ENCODE measurements around the gene DGCR6.

The DGCR6 gene

DNA sequence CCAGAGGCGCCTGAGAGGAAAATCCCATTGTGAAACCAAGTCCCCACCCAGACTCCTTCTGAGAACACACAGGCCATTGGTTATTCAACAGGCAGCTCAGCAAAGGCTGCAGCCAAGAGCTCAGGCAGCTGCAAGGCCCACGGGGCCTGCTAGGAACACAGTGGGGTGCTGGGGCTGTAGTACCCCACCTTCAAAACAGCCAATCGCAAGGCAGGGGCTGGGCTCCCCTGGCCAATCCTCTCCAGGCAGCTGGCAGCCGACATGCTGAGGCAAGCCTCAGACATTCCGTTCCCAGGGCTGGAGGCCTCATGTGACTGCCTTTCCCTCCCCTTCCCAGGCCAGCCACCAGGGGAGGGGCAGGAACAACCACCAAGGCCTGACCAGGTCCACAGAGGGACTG, 23.3 kb downstream of the DGCR6 start:
- no peak overlapping the region for H3K4me3 ChIP-seq (ENCODE audit: low read depth, low read length)
- CTCF ChIA-PET: interaction anchor here (1.0 kb wide), 1 partner anchor 302 kb away, joined by 3 read pairs; no protein-coding TSS in a partner anchor
- no peaks in the 10 kb centered on the region for H3K4me1 ChIP-seq (ENCODE audit: control insufficient read depth, insufficient read depth, low read length)
- POLR2A ChIA-PET: interaction anchor here (1.0 kb wide), 1 partner anchor 23 kb away, joined by 3 read pairs; the partner anchor contains the start of gene DGCR6
- H3K27ac ChIP-seq (ENCODE audit: extremely low read depth, low read depth, low read length): no peak overlapping the region
- TF ChIP-seq ZNF266 (tag by site-specific recombination; IDR thresholded peaks at IDR 0.05; ENCODE audit: low read depth) (no peak), HOXC10 (CRISPR knock-in tag; IDR thresholded peaks at IDR 0.05) (no peak), SALL2 (tag by site-specific recombination; IDR thresholded peaks at IDR 0.05; ENCODE audit: borderline replicate concordance) (no peak), MYNN (tag by site-specific recombination; IDR thresholded peaks at IDR 0.05; ENCODE audit: borderline replicate concordance) (no peak), ZNF223 (tag by site-specific recombination; IDR thresholded peaks at IDR 0.05) (no peak), ZBTB26 (tag by site-specific recombination; optimal IDR thresholded peaks at IDR 0.05) (no peak), ZNF175 (tag by site-specific recombination; IDR thresholded peaks at IDR 0.05) (no peak)
- no peaks in the 10 kb centered on the region for H3K9me3 ChIP-seq (ENCODE audit: control insufficient read depth, insufficient read depth, low read depth, low read length)
- H3K36me3 ChIP-seq (ENCODE audit: control insufficient read depth in 2 of 2, insufficient read depth in 1 of 2, low read length in 2 of 2): no peaks in the 10 kb centered on the region

- TF ChIP-seq YY1 (tag by site-specific recombination; IDR thresholded peaks at IDR 0.05) (no peak), ZNF423 (tag by site-specific recombination; IDR thresholded peaks at IDR 0.05) (no peak), ZNF626 (tag by site-specific recombination; IDR thresholded peaks at IDR 0.05) (no peak), ZNF362 (tag by site-specific recombination; IDR thresholded peaks at IDR 0.05) (no peak), SP2 (tag by site-specific recombination; IDR thresholded peaks at IDR 0.05) (no peak), ZNF664 (tag by site-specific recombination; IDR thresholded peaks at IDR 0.05) (no peak), ZNF426 (tag by site-specific recombination; IDR thresholded peaks at IDR 0.05) (no peak), ZNF785 (tag by site-specific recombination; IDR thresholded peaks at IDR 0.05) (no peak), ZNF837 (tag by site-specific recombination; IDR thresholded peaks at IDR 0.05) (no peak), ZNF549 (tag by site-specific recombination; IDR thresholded peaks at IDR 0.05) (no peak), ZNF366 (tag by site-specific recombination; conservative IDR thresholded peaks at IDR 0.05) (no peak), HOXA7 (CRISPR knock-in tag; IDR thresholded peaks at IDR 0.05; ENCODE audit: borderline replicate concordance) (no peak)
- ChIA-PET CTCF (no interaction called here), POLR2A (no interaction called here)
- Histone ChIP-seq H3K4me1 (ENCODE audit: control insufficient read depth, insufficient read depth, low read length) (no peaks in the 10 kb centered on the region), H3K27ac (ENCODE audit: extremely low read depth, low read depth, low read length) (no peak overlapping the region), H3K36me3 (ENCODE audit: control insufficient read depth in 2 of 2, insufficient read depth in 1 of 2, low read length in 2 of 2) (no peaks in the 10 kb centered on the region), H3K4me3 (ENCODE audit: low read depth, low read length) (no peak overlapping the region), H3K9me3 (ENCODE audit: control insufficient read depth, insufficient read depth, low read depth, low read length) (no peaks in the 10 kb centered on the region)
Measured at GRCh38 chr22:18931905-18932652, 26.0 kb downstream of the DGCR6 start.

GRCh38 chr22:18933914-18934313, 27.8 kb downstream of the DGCR6 start:
- no peaks in the 10 kb centered on the region for H3K4me1 ChIP-seq (ENCODE audit: control insufficient read depth, insufficient read depth, low read length)
- TF ChIP-seq ZNF121 (tag by site-specific recombination; IDR thresholded peaks at IDR 0.05) (no peak), ZNF830 (tag by site-specific recombination; IDR thresholded peaks at IDR 0.05; ENCODE audit: low read depth) (no peak), ZNF426 (tag by site-specific recombination; IDR thresholded peaks at IDR 0.05) (no peak), ZNF133 (tag by site-specific recombination; IDR thresholded peaks at IDR 0.05) (no peak), KLF1 (tag by site-specific recombination; IDR thresholded peaks at IDR 0.05) (no peak), ZNF335 (tag by site-specific recombination; conservative IDR thresholded peaks at IDR 0.05) (no peak), ZNF623 (tag by site-specific recombination; IDR thresholded peaks at IDR 0.05) (no peak), ZNF169 (tag by site-specific recombination; IDR thresholded peaks at IDR 0.05) (no peak), ZNF280D (tag by site-specific recombination; IDR thresholded peaks at IDR 0.05) (no peak)
- H3K36me3 ChIP-seq (ENCODE audit: control insufficient read depth in 2 of 2, insufficient read depth in 1 of 2, low read length in 2 of 2): no peaks in the 10 kb centered on the region
- no peak overlapping the region for H3K27ac ChIP-seq (ENCODE audit: extremely low read depth, low read depth, low read length)
- CTCF ChIA-PET: no interaction called here
- POLR2A ChIA-PET: no interaction called here
- no peak overlapping the region for H3K4me3 ChIP-seq (ENCODE audit: low read depth, low read length)
- H3K9me3 ChIP-seq (ENCODE audit: control insufficient read depth, insufficient read depth, low read depth, low read length): no peaks in the 10 kb centered on the region

Data from HEK293 (cell line).